Measurements from ENCODE around the gene CTU2.

The CTU2 gene

DNA sequence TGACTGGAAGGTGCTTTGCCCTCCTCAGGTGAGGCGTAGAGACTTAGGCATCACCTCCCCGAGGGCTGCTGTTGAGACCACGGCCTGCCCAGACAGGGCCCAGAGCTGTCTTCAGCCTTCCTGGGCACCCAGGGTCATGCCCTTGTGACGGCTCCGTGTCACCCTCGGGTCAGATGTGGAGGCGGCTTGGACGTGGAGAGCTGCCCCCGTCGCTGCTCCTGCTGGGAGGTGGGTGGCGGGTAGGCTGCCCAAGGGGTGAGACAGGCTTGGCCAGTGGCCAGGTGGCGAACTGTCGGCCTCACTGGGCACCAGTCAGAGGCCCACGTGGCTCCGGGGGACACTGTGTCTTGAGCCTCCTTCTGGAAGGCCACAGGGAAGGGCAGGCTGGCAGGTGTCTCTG, 11.1 kb upstream of the CTU2 start:
- in situ Hi-C loops (cut with HindIII; ENCODE audit: low pct_unique_long_range_greater_than_20kb, low sequenced_read_pairs): no loop called here
- DNase-seq (ENCODE audit: low read depth in 1 of 2, low spot score in 1 of 2): no peak
- no peak for TF ChIP-seq JUND (IDR thresholded peaks at IDR 0.05; ENCODE audit: low read depth)

DNA sequence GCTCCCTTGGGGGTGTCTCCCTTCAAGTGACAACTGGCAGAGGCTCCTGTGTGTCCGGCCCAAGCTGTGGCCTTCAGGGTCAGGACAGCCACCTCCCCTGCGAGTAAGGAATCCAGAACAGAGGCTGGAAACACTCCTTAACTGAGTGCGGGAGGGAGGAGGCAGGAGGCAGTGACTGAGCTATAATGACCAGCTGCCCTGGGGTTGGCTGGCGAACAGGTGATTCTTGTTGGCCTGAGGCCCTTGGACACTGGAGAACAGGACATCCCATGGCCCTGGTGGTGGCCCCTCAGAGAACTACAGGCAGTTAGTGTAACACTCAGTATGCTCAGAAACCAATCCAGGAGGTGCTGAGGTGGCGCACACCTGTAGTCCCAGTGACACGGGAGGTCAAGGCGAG, 10.6 kb upstream of the CTU2 start:
- no peak for TF ChIP-seq JUND (IDR thresholded peaks at IDR 0.05; ENCODE audit: low read depth)
- in situ Hi-C loops (cut with HindIII; ENCODE audit: low pct_unique_long_range_greater_than_20kb, low sequenced_read_pairs): no loop called here

DNA sequence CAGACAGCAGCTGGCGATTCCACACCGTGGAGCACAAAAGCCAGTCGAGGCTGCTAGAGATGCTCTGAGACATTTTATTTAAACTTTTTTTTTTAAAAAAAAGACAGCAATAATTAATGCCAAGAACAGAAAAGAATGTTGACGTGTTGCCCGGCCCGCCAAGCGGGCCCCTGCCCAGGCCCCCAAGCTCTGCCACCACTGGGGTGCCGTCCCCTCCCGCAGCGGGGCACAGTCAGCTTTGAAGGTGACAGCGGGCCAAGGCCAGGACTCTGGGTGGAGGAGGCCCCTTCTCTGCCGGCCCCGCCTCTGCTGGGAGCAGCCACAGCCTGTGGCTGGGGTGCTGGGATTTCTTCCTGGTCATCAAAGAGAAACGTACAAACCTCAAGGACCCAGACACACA, 9.9 kb upstream of the CTU2 start:
- DNase-seq (ENCODE audit: low read depth in 1 of 2, low spot score in 1 of 2): no peak
- TF ChIP-seq JUND (IDR thresholded peaks at IDR 0.05; ENCODE audit: low read depth): no peak
- in situ Hi-C loops (cut with HindIII; ENCODE audit: low pct_unique_long_range_greater_than_20kb, low sequenced_read_pairs): no loop called here

More for the DNA sequence above, 10.6 kb upstream of the CTU2 start:
- no peak for DNase-seq (ENCODE audit: low read depth in 1 of 2, low spot score in 1 of 2)

DNA sequence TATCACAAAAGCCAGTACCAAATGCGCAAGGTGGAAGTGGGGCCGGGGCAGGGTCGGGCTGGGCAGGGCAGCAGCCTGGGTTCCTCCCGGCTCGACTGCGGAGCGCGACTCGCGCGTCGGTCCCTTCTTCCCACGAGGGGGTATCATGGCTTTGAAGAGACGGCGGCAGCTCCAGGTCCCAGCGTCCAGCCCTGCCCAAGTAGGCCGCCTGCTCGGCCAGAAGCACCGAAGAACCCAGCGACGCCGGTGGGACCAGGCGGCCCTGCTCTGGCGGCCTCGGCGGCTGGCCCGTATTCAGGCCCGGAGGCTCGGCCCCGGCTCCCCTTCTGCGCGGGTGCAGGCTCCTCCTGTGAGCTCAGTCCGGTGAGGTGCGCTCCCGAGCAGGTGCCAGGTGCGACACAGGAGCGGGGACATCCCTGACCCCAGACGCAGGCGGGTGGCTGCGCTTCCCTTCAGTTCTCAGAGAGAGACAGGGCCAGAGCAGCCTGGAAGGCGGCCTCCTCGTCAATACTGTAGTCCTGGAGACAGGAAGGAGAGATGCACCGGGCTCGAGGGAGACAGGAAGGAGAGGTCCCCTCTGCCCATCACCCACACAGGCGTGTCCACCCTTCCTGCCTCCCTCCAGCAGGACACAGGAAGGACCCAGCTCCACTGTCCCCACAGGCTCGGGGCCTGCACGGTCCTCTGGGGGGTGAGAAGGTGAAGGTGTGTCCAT, 9.0 kb upstream of the CTU2 start:
- no peak for DNase-seq (ENCODE audit: low read depth in 1 of 2, low spot score in 1 of 2)
- in situ Hi-C loops (cut with HindIII; ENCODE audit: low pct_unique_long_range_greater_than_20kb, low sequenced_read_pairs): no loop called here
- no peak for TF ChIP-seq JUND (IDR thresholded peaks at IDR 0.05; ENCODE audit: low read depth)

DNA sequence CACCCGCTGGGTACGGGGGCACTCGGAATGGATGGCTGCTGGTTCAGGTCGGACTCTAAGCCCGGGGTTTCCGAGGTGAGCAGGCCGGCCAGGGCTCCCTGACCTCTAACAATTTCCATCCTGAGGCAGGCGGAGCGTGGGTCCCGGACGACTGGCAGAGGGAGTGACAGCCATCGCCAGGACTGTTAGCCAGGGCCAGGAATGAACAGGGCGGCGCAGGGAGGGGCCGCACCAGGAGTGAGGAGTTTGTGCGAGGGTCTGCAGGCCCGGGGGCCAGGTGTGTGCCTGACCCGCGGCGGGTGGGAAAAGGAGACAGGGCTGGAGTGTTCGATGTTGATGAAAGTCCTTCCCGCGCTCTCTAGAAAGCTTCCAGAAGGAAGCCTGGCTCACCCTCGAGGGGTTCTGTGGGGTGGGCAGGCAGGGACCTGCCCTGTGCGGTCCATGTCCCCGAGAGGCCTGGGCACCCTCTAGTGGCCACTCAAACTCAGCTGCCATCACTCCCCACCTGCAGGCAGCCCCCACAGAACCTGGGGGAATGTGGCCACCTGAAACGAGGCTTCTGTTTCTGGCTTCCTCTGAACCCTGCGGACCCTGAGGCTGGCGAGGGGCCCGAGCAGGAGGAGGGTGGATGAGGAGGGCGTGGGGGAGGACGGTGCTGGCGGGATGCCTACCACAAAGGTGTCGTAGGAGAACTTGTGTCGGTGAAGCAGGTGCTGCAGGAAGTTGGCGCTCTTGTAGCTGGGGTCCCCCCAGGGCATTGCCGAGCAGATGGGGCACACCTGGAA, 8.3 kb upstream of the CTU2 start:
- DNase-seq (ENCODE audit: low read depth in 1 of 2, low spot score in 1 of 2): peak in 1 of 2 experiments; percentile 24
- in situ Hi-C loops (cut with HindIII; ENCODE audit: low pct_unique_long_range_greater_than_20kb, low sequenced_read_pairs): no loop called here
- TF ChIP-seq JUND (IDR thresholded peaks at IDR 0.05; ENCODE audit: low read depth): no peak

DNA sequence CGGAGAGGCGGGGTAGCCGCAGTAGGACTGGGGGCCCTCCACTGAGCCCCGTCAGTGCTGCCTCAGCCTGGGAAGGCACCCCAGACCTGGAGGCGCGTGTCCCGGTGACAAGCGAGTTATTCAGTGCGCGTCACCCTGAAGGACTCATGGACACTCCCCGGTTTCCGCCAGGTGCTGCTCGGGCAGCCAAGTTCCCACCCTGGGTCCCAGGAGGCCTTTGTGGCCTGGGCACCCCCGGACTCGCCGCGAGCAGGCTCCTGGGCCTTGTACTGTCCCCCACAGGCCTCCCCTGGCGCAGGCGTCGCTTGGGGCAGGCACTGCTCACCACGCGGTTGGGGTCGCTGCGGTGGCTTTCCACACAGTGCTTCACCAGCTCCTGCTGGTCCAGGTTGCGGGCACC, 7.7 kb upstream of the CTU2 start:
- in situ Hi-C loops (cut with HindIII; ENCODE audit: low pct_unique_long_range_greater_than_20kb, low sequenced_read_pairs): no loop called here
- no peak for TF ChIP-seq JUND (IDR thresholded peaks at IDR 0.05; ENCODE audit: low read depth)
- no peak for DNase-seq (ENCODE audit: low read depth in 1 of 2, low spot score in 1 of 2)

DNA sequence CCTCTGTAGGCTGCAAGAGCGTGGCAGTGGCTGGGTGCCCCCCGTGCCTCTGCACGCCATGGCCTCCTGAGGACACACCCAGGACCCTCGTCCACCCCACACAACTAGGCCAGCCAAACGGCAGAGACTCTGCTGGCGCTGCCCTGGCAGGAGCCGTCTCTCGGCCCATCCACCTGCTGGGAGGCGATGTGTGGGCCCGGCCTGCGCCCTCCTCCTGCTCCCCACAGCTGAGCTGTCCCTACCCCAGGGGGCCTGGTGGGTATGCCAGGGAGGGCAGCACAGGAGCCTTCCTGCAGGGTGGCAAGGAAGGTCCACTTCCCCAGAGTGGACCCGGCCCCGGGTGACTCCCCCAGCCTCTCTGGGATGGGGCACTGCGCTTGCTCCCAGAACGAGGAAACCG, 7.1 kb upstream of the CTU2 start:
- no peak for DNase-seq (ENCODE audit: low read depth in 1 of 2, low spot score in 1 of 2)
- in situ Hi-C loops (cut with HindIII; ENCODE audit: low pct_unique_long_range_greater_than_20kb, low sequenced_read_pairs): no loop called here
- TF ChIP-seq JUND (IDR thresholded peaks at IDR 0.05; ENCODE audit: low read depth): no peak

DNA sequence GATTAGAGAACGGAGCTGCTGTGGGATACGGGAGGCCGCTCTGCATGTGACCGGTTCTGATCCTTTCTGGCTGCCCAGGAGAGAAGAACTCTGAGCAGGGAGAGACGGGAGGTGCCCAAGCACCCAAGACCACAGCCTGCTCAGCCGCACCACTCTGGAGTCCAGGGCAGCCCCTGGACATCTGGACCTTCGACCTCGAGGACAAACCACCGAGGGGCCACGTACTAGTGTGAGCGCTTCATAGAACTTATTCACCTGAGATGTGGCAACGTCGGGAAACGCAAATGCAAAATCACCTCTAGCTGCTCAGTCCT, 6.0 kb upstream of the CTU2 start:
- no peak for TF ChIP-seq JUND (IDR thresholded peaks at IDR 0.05; ENCODE audit: low read depth)
- in situ Hi-C loops (cut with HindIII; ENCODE audit: low pct_unique_long_range_greater_than_20kb, low sequenced_read_pairs): no loop called here
- DNase-seq (ENCODE audit: low read depth in 1 of 2, low spot score in 1 of 2): no peak

DNA sequence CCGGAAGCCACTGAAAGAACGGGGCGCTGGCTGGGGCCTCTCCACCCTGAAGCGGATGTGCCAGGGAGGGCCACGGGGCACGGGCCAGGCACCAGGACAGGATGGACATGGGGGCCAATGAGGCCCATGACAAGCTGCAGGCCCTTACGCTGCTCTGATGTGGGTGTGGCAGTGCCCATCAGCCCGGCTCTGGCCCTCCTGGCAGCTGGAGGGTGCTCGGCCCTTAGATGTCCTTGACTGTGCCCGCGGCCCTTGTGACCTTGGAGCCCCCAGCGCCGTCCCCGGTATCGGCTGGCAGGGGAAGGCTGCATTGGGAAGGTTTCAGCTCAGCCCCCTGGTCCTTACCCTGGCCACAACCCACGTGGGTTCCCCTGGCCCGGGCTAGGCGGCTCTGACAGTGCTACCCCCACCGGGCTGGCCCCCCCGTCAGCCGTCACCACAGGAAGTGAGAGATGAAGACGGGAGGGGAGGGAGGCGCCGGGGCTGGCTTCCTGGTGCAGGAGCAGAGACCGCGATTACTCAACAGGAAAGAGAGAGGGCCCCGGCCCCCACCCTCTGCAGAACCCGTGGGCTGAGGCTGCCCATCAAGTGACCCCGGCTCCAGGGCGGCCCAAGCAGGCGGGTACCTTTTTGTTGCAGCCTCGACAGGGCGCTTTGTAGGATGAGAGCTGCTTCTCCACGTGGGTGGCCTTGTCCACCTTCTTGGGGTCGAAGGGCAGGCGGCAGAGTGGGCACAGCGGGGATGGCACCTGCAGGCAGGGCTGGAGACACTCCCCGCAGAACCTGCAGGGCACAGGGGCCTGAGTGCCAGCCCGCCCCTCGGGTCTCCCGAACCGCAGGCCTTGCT, 5.4 kb upstream of the CTU2 start:
- DNase-seq (ENCODE audit: low read depth in 1 of 2, low spot score in 1 of 2): no peak
- in situ Hi-C loops (cut with HindIII; ENCODE audit: low pct_unique_long_range_greater_than_20kb, low sequenced_read_pairs): no loop called here
- TF ChIP-seq JUND (IDR thresholded peaks at IDR 0.05; ENCODE audit: low read depth): no peak

DNA sequence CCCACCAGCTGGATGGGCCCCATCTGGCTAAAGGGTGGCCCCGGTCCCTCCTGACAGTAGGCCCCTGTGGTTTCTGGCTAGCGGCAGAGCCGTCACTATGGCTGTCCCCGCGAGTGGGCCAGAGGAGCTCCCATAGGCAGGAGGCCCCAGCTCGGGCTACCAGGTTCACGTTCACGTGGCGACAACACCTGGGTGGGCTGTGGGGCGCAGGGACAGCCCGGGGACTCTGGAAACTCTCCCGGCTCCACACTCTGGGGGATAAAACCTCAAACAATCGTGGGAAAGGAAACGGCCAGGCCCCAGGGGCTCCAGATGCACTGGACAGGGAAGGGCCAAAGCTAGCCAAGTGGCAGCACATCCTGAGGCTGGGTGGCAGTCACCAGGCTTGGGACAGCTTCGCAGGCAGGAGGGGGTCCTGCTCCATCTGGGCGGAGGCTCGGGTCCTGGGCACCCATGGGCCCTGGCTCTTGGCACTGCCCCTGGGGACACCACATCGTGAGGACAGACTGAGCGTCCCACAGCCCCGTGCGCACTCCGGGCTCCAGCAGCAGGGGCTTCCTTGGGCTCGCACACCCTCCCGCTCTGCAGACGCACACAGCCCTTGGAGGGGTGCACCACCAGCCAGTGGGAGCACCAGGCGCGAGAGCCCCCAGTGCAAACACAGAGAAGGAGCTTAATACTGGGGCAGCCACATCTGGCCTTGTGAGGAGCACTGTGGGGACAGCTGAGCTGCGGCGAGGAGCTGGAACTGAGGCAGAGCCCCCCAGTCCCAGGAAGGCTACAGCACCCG, 4.5 kb upstream of the CTU2 start:
- DNase-seq (ENCODE audit: low read depth in 1 of 2, low spot score in 1 of 2): no peak
- no peak for TF ChIP-seq JUND (IDR thresholded peaks at IDR 0.05; ENCODE audit: low read depth)
- in situ Hi-C loops (cut with HindIII; ENCODE audit: low pct_unique_long_range_greater_than_20kb, low sequenced_read_pairs): no loop called here

DNA sequence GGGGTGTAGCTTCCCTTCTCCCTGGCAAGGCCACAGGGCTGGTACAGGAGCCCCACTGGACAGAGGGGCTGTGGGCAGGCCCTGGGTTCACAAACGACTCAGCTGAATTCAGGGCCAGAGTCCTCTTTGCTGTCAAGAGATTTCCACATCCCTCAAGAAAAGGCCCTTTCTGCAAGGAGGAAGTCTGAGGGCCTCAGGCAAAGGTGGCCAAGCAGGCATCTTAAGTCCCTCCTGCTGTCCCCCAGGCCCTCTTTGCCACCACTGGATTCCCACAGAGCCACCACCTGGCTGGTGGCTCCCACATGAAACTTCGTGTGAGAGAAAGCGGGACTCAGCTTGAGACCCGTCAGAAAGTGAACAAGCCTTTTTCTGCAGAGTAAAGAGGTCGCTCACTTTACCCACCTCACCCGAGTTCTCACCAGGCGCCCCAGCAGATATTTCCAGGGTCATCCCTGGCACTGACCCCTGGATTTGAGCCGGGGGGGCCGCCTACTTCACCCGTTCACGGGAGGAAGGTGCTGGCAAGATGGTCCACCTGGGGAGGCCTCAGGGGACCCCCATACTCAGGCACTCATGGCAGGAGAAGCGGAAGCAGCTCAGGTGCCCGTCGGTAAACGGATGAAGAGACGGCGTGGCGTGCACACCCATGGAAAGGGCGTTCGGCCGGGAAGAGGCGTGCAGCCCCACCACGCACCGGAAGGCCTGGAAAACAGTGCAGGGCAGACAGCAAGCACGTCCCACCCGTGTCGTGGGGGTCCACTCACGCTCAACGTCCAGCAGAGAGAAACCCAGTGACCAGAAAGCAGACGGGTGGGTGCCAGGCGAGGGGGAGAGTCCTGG, 3.7 kb upstream of the CTU2 start:
- in situ Hi-C loops (cut with HindIII; ENCODE audit: low pct_unique_long_range_greater_than_20kb, low sequenced_read_pairs): no loop called here
- no peak for DNase-seq (ENCODE audit: low read depth in 1 of 2, low spot score in 1 of 2)
- no peak for TF ChIP-seq JUND (IDR thresholded peaks at IDR 0.05; ENCODE audit: low read depth)
